ENCODE measurements around the gene LY86. TPM values are rescaled to one million over a fixed set of nuclear protein-coding genes. Genes with fewer than 3 reads are reported as not detected.

The LY86 gene
- total and polyA plus RNA-seq, 2 donors (not counting 1 experiment from before 2014, with no cell fraction given) = 68.7 to 90.2 TPM

- 34% methylated on average over 10 of the region's 14 CpGs for WGBS (ENCODE audit: insufficient coverage)
- POLR2A ChIA-PET = interaction anchor here (0.6 to 1.1 kb wide), 4 partner anchors 10 to 1404 kb away, joined by 3 to 6 read pairs (median 3); no protein-coding TSS in a partner anchor
- intact Hi-C loops (cut with micrococcal nuclease) = loop anchor here (1.0 to 5.0 kb wide), 11 partner anchors 40 to 1404 kb away; partner anchors contain the start of gene LY86
- H3K36me3 ChIP-seq (replicated peaks in 1 of 2; ENCODE audit: control extremely low read depth in 1 of 2, control insufficient read depth in 1 of 2, extremely low read depth in 1 of 2, insufficient read depth in 2 of 2, low read length in 1 of 2) = no peaks in the 10 kb centered on the region
- peak overlapping the region; percentile 56 for H3K9ac ChIP-seq (ENCODE audit: low read length)
- H3K4me3 ChIP-seq (ENCODE audit: control extremely low read depth in 1 of 5, extremely low read depth in 1 of 5, insufficient read depth in 1 of 5, low read depth in 2 of 5, low read length in 4 of 5) = peak overlapping the region; percentile 36 to 66 (median 50)
- no peaks in the 10 kb centered on the region for H3K79me2 ChIP-seq (ENCODE audit: control insufficient read depth, insufficient read depth, low read length)
- no peak overlapping the region for H3K27ac Mint-ChIP-seq
- peaks cover 0 to 10% (median 2%) of the 10 kb centered on the region in 3 donors for H3K9me3 ChIP-seq (ENCODE audit: control extremely low read depth in 1 of 3, control insufficient read depth in 2 of 3, insufficient read depth in 1 of 3, low read length in 2 of 3)
- CTCF ChIA-PET = interaction anchor here (0.6 to 4.3 kb wide), 55 partner anchors 9 to 1403 kb away, joined by 3 to 153 read pairs (median 6); no protein-coding TSS in a partner anchor
- no peaks in the 10 kb centered on the region for H4K20me1 ChIP-seq (ENCODE audit: control insufficient read depth, insufficient read depth, low read length, poor library complexity, severe bottlenecking)
- H3K27me3 ChIP-seq (replicated peaks in 1 of 4; ENCODE audit: control extremely low read depth in 1 of 4, control insufficient read depth in 3 of 4, insufficient read depth in 4 of 4, low read length in 3 of 4) = peaks cover 0 to 34% (median 9%) of the 10 kb centered on the region in 4 experiments
- H3K27ac ChIP-seq (ENCODE audit: low read length in 2 of 2) = no peak overlapping the region
- peak; percentile 89 for DNase-seq
- H3K4me1 Mint-ChIP-seq = peaks cover 13% of the 10 kb centered on the region
- H3K4me1 ChIP-seq (ENCODE audit: control insufficient read depth in 2 of 2, insufficient read depth in 2 of 2, low read length in 2 of 2) = peaks cover 14 to 15% of the 10 kb centered on the region in 2 donors
- H3K27me3 Mint-ChIP-seq = peaks cover 33% of the 10 kb centered on the region
- TF ChIP-seq CTCF (IDR thresholded peaks at IDR 0.05) (peak; percentile 98), EZH2 (IDR thresholded peaks at IDR 0.05; ENCODE audit: borderline replicate concordance, insufficient read depth, low read depth, low read length, poor library complexity, severe bottlenecking) (no peak)
- peak overlapping the region; percentile 90 for H3K4me3 Mint-ChIP-seq
- H3K9me3 Mint-ChIP-seq (ENCODE audit: insufficient read depth) = peaks cover 2% of the 10 kb centered on the region
- peak overlapping the region; percentile 81 for H3K4me2 ChIP-seq (replicated peaks; ENCODE audit: low read depth, low read length, poor library complexity, severe bottlenecking)
- H2AFZ ChIP-seq (ENCODE audit: insufficient read depth, low read depth, low read length, poor library complexity, severe bottlenecking) = peak overlapping the region; percentile 64
- ATAC-seq (ENCODE audit: low read depth) = peak; percentile 86
Measured at GRCh38 chr6:6547110-6547879, 41.2 kb upstream of the LY86 start.

Measured in B cell (primary cell).